SK-N-SH (cell line): Measurements from ENCODE around the gene TWF2. TPM values are rescaled to one million over a fixed set of nuclear protein-coding genes. Genes with fewer than 3 reads are reported as not detected.

ENCODE experiments used
- CTCF ChIA-PET: fragments of 300-600, 350-600 bp; formaldehyde crosslinking; extraction: SDS; loops from one replicate; lab custom pipeline; 2021; lab: Yijun Ruan, JAX
- POLR2A ChIA-PET: fragments of 350-600 bp; sonication (Branson Sonifier 250); formaldehyde crosslinking; extraction: SDS; loops from one replicate; lab custom pipeline; 2020; ENCODE audit warnings: antibody characterized with exemption, inconsistent platforms; lab: Yijun Ruan, JAX
- DNase-seq: peaks from one replicate; pipeline ENCODE4 v3.0.0; 2012
- H2AFZ ChIP-seq: fragments of 200-600 bp; sonication (generic); 2 replicates; pipeline ENCODE4 v1.8.1; 2016; ENCODE audit warnings: antibody characterized with exemption, mild to moderate bottlenecking, low read depth
- H3F3A ChIP-seq: fragments of 200-600 bp; sonication (generic); replicated peaks from 2 replicates; pipeline ENCODE3; 2016; ENCODE audit warnings: antibody characterized with exemption, mild to moderate bottlenecking; ENCODE audit not compliant: insufficient read depth
- H3K27ac ChIP-seq, 2 experiments: fragments of 200-500 bp in 1 of 2; fragments of 200-600 bp in 1 of 2; sonication (Bioruptor generic) in 1 of 2; sonication (generic), shearing (Covaris generic) in 1 of 2; 2 replicates each; pipeline versions ENCODE4 v1.5.1 to v1.6.1; 2014 to 2016; ENCODE audit warnings: low read depth in 2 of 2, inconsistent platforms in 1 of 2, low read length in 1 of 2, mild to moderate bottlenecking in 1 of 2, mixed read lengths in 1 of 2
- H3K27me3 ChIP-seq: fragments of 200-600 bp; sonication (generic), shearing (Covaris generic); 2 replicates; pipeline ENCODE4 v1.6.1; 2016; ENCODE audit warnings: mixed run types; ENCODE audit not compliant: insufficient read depth
- H3K36me3 ChIP-seq, 2 experiments: fragments of 200-500 bp in 1 of 2; fragments of 200-600 bp in 1 of 2; sonication (Bioruptor generic) in 1 of 2; sonication (generic) in 1 of 2; replicated peaks in 1 of 2; 2 replicates each; pipeline versions ENCODE3 to v1.5.1; 2014 to 2016; ENCODE audit warnings: low read length in 1 of 2, mild to moderate bottlenecking in 1 of 2; ENCODE audit not compliant: insufficient read depth in 2 of 2, control insufficient read depth in 1 of 2
- H3K4me1 ChIP-seq, 2 experiments: fragments of 200-500 bp in 1 of 2; fragments of 200-600 bp in 1 of 2; sonication (Bioruptor generic) in 1 of 2; sonication (generic), shearing (Covaris generic) in 1 of 2; 2 replicates each; pipeline versions ENCODE4 v1.5.1 to v1.6.1; 2014 to 2016; ENCODE audit warnings: low read depth in 1 of 2, low read length in 1 of 2, mixed run types in 1 of 2; ENCODE audit not compliant: insufficient read depth in 2 of 2, control insufficient read depth in 1 of 2
- H3K4me2 ChIP-seq: fragments of 200-600 bp; sonication (generic), shearing (Covaris generic); 2 replicates; pipeline ENCODE4 v1.6.1; 2017; ENCODE audit warnings: mixed run types
- H3K4me3 ChIP-seq, 2 experiments: fragments of 200-500 bp in 1 of 2; fragments of 200-600 bp in 1 of 2; sonication (Bioruptor generic) in 1 of 2; sonication (generic), shearing (Covaris generic) in 1 of 2; 2 replicates each; pipeline versions ENCODE4 v1.5.1 to v1.8.1; 2014 to 2016; ENCODE audit warnings: low read depth in 2 of 2, inconsistent platforms in 1 of 2, low read length in 1 of 2, mild to moderate bottlenecking in 1 of 2, mixed read lengths in 1 of 2, moderate library complexity in 1 of 2
- H3K79me2 ChIP-seq: fragments of 200-600 bp; sonication (generic); 2 replicates; pipeline ENCODE4 v1.8.1; 2017; ENCODE audit warnings: mild to moderate bottlenecking; ENCODE audit not compliant: insufficient read depth
- H3K9ac ChIP-seq: fragments of 200-600 bp; sonication (generic); 2 replicates; pipeline ENCODE4 v1.6.1; 2017; ENCODE audit warnings: mixed run types
- H3K9me2 ChIP-seq: fragments of 200-600 bp; sonication (generic); 2 replicates; pipeline ENCODE4 v1.6.1; 2017; ENCODE audit warnings: mixed run types
- H3K9me3 ChIP-seq: fragments of 200-600 bp; sonication (generic); 2 replicates; pipeline ENCODE4 v1.6.1; 2017; ENCODE audit warnings: mixed run types, mild to moderate bottlenecking, moderate library complexity
- H4K20me1 ChIP-seq: fragments of 200-600 bp; sonication (generic); 2 replicates; pipeline ENCODE4 v1.6.1; 2017; ENCODE audit warnings: mild to moderate bottlenecking, mixed run types; ENCODE audit not compliant: insufficient read depth
- ELF1 ChIP-seq: IDR thresholded peaks from 2 replicates; pipeline ENCODE4 v1.4.0; 2012
- EP300 ChIP-seq, 2 experiments: IDR thresholded peaks; 2 replicates each; pipeline versions ENCODE4 v1.4.0 to v1.6.1; 2012; ENCODE audit warnings: borderline replicate concordance in 1 of 2, low read depth in 1 of 2, low read length in 1 of 2
- FOSL2 ChIP-seq: IDR thresholded peaks from 2 replicates; pipeline ENCODE4 v1.4.0; 2012; ENCODE audit warnings: low read depth, mild to moderate bottlenecking, moderate library complexity, borderline replicate concordance
- GABPA ChIP-seq: IDR thresholded peaks from 2 replicates; pipeline ENCODE4 v1.4.0; 2012; ENCODE audit warnings: low read depth, mild to moderate bottlenecking
- GATA2 ChIP-seq: sonication (generic); formaldehyde crosslinking; IDR thresholded peaks from 2 replicates; pipeline ENCODE4 v1.5.0; 2020; ENCODE audit warnings: mild to moderate bottlenecking, missing genetic modification reagents
- JUND ChIP-seq: IDR thresholded peaks from 2 replicates; pipeline ENCODE4 v1.4.0; 2012
- MXI1 ChIP-seq: IDR thresholded peaks from 2 replicates; pipeline ENCODE4 v1.6.1; 2012; ENCODE audit warnings: mild to moderate bottlenecking, low read depth, low read length, improper control_type of control experiment
- NFIC ChIP-seq: IDR thresholded peaks from 2 replicates; pipeline ENCODE4 v1.4.0; 2012; ENCODE audit warnings: borderline replicate concordance
- NRF1 ChIP-seq: IDR thresholded peaks from 2 replicates; pipeline ENCODE4 v1.6.1; 2012; ENCODE audit warnings: low read depth, mild to moderate bottlenecking, low read length
- PBX3 ChIP-seq: IDR thresholded peaks from 2 replicates; pipeline ENCODE4; 2012
- RCOR1 ChIP-seq: fragments of 150-350 bp; IDR thresholded peaks from 2 replicates; pipeline ENCODE4 v1.6.1; 2017; ENCODE audit warnings: antibody characterized with exemption, low read length
- REST ChIP-seq: IDR thresholded peaks from 2 replicates; pipeline ENCODE4 v1.6.1; 2012; ENCODE audit warnings: mild to moderate bottlenecking, low read depth, low read length, moderate library complexity
- RFX5 ChIP-seq: IDR thresholded peaks from 2 replicates; pipeline ENCODE4 v1.6.1; 2012; ENCODE audit warnings: mild to moderate bottlenecking, improper control_type of control experiment, low read length
- YY1 ChIP-seq: IDR thresholded peaks from 2 replicates; pipeline ENCODE4 v1.4.0; 2012; ENCODE audit warnings: low read depth, mild to moderate bottlenecking
- WGBS: methylation state at CpG from one replicate; pipeline ENCODE4 v1.1.6; 2017; ENCODE audit warnings: low lambda C conversion rate; 5-methylcytosine and 5-hydroxymethylcytosine counted together
- polyA plus RNA-seq, 3 experiments: library from polyadenylated mRNA; depleted of rRNA; stranded (reverse); fragments of >200 nt; gene quantifications; 2 replicates each; pipeline ENCODE4 v1.2.3, GENCODE V29; 2012
- TF ChIP-seq, protein P1 (sequence below): IDR thresholded peaks from 2 replicates; pipeline ENCODE4 v1.4.0; 2012; ENCODE audit warnings: low read depth, borderline replicate concordance

Gene TWF2
- polyA plus RNA-seq, 1 of the 3 experiments (the other 2 are of a cell fraction) = 188 TPM

- peaks cover 10 to 37% of the 10 kb centered on the region in 2 experiments for H3K36me3 ChIP-seq
- peaks cover 19% of the 10 kb centered on the region for H4K20me1 ChIP-seq
- no peak for DNase-seq
- TF ChIP-seq NRF1 = no peak
- TF ChIP-seq MXI1 = no peak
- TF ChIP-seq JUND = no peak
- TF ChIP-seq NFIC = no peak
- no peak for TF ChIP-seq YY1
- TF ChIP-seq, protein P1, sequence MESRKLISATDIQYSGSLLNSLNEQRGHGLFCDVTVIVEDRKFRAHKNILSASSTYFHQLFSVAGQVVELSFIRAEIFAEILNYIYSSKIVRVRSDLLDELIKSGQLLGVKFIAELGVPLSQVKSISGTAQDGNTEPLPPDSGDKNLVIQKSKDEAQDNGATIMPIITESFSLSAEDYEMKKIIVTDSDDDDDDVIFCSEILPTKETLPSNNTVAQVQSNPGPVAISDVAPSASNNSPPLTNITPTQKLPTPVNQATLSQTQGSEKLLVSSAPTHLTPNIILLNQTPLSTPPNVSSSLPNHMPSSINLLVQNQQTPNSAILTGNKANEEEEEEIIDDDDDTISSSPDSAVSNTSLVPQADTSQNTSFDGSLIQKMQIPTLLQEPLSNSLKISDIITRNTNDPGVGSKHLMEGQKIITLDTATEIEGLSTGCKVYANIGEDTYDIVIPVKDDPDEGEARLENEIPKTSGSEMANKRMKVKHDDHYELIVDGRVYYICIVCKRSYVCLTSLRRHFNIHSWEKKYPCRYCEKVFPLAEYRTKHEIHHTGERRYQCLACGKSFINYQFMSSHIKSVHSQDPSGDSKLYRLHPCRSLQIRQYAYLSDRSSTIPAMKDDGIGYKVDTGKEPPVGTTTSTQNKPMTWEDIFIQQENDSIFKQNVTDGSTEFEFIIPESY = no peak
- peaks cover 0 to 4% of the 10 kb centered on the region in 2 experiments; a peak in 1 of 4 replicates for H3K4me1 ChIP-seq
- WGBS = 80% methylated on average over 3 of the region's 21 CpGs
- H3K9me2 ChIP-seq = no peaks in the 10 kb centered on the region
- peaks cover 20% of the 10 kb centered on the region; the same call in 1 of the 2 replicates for H3K79me2 ChIP-seq
- no peak overlapping the region for H3K27ac ChIP-seq
- H3K27me3 ChIP-seq = no peaks in the 10 kb centered on the region
- H3K9ac ChIP-seq = no peak overlapping the region
- no peak overlapping the region for H3K4me3 ChIP-seq
- POLR2A ChIA-PET = no interaction called here
- no peak overlapping the region for H2AFZ ChIP-seq
- CTCF ChIA-PET = interaction anchor here (0.8 to 11.8 kb wide), 5 partner anchors 9 to 227 kb away, joined by 3 to 257 read pairs (median 4); partner anchors contain the start of gene TLR9
- no peaks in the 10 kb centered on the region for H3F3A ChIP-seq
- H3K9me3 ChIP-seq = no peaks in the 10 kb centered on the region
- no peak overlapping the region for H3K4me2 ChIP-seq
Measured at GRCh38 chr3:52228751-52229291, 10.1 kb downstream of the TWF2 start.

GRCh38 chr3:52228266-52228665, 10.7 kb downstream of the TWF2 start:
- TF ChIP-seq YY1 (no peak), EP300 (IDR thresholded peaks at IDR 0.05; ENCODE audit: borderline replicate concordance in 1 of 2, low read depth in 1 of 2, low read length in 1 of 2) (no peak), GABPA (no peak), FOSL2 (no peak), RCOR1 (no peak), NRF1 (no peak), ELF1 (no peak), NFIC (no peak), GATA2 (CRISPR knock-in tag) (no peak), PBX3 (no peak), RFX5 (no peak), REST (no peak)
- peaks cover 16% of the 10 kb centered on the region; the same call in 1 of the 2 replicates for H3K79me2 ChIP-seq
- CTCF ChIA-PET = interaction anchor here (0.8 to 11.8 kb wide), 3 partner anchors 9 to 226 kb away, joined by 3 to 257 read pairs (median 4); partner anchors contain the start of gene TLR9
- H3K9me3 ChIP-seq = no peaks in the 10 kb centered on the region
- H3K36me3 ChIP-seq = peaks cover 10 to 37% of the 10 kb centered on the region in 2 experiments
- DNase-seq = no peak
- H3K4me1 ChIP-seq = peaks cover 0 to 4% of the 10 kb centered on the region in 2 experiments; a peak in 1 of 4 replicates
- no peaks in the 10 kb centered on the region for H3K9me2 ChIP-seq
- no peaks in the 10 kb centered on the region for H3F3A ChIP-seq
- POLR2A ChIA-PET = no interaction called here
- no peaks in the 10 kb centered on the region for H3K27me3 ChIP-seq
- H3K4me2 ChIP-seq = no peak overlapping the region
- H3K9ac ChIP-seq = no peak overlapping the region
- no peak overlapping the region for H3K27ac ChIP-seq
- H2AFZ ChIP-seq = no peak overlapping the region
- H3K4me3 ChIP-seq = no peak overlapping the region
- WGBS = 94% methylated on average over 8 of the region's 10 CpGs
- peaks cover 19% of the 10 kb centered on the region for H4K20me1 ChIP-seq
